Stomach (tissue), 4 donors: Measurements from ENCODE around the gene TMOD2.

Experiments
- POLR2AphosphoS5 ChIP-seq, 3 donors: sonication (generic); formaldehyde crosslinking; IDR thresholded peaks; one replicate each; pipeline ENCODE4 v1.6.1; 2016; ENCODE audit warnings: antibody characterized with exemption in 3 of 3
- TF ChIP-seq, protein P1 (sequence below), 7 experiments: fragments of 450-650 bp in 4 of 7; fragments of 200-600 bp in 3 of 7; sonication (generic) in 3 of 7; IDR thresholded peaks; one replicate each; pipeline ENCODE4 v1.5.1; 2016 to 2019; ENCODE audit warnings: antibody characterized with exemption in 7 of 7, control low read depth in 2 of 7, mild to moderate bottlenecking in 1 of 7

DNA sequence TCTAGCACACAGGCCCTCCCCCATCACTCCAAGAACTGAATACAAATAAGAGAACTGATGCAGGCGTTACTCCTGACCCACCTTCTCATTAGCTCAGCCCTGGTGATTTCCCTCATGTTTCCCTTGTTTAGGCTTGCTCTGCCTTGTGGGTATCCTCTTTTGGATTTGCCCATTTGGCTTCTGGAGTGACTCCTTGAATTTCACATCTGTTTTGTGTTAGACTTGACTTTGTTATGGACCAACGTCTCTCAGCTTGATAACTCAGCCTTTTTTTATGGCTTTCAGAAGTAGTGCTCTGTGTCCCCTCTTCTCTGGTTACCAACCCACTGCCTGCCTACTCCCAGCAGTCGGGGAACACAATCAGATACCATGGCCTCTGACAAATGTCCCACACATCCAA, 66.8 kb downstream of the TMOD2 start:
- TF ChIP-seq, protein P1, sequence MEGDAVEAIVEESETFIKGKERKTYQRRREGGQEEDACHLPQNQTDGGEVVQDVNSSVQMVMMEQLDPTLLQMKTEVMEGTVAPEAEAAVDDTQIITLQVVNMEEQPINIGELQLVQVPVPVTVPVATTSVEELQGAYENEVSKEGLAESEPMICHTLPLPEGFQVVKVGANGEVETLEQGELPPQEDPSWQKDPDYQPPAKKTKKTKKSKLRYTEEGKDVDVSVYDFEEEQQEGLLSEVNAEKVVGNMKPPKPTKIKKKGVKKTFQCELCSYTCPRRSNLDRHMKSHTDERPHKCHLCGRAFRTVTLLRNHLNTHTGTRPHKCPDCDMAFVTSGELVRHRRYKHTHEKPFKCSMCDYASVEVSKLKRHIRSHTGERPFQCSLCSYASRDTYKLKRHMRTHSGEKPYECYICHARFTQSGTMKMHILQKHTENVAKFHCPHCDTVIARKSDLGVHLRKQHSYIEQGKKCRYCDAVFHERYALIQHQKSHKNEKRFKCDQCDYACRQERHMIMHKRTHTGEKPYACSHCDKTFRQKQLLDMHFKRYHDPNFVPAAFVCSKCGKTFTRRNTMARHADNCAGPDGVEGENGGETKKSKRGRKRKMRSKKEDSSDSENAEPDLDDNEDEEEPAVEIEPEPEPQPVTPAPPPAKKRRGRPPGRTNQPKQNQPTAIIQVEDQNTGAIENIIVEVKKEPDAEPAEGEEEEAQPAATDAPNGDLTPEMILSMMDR (IDR thresholded peaks at IDR 0.05) = no peak
- TF ChIP-seq POLR2AphosphoS5 (IDR thresholded peaks at IDR 0.05) = no peak
